H1 (cell line): ENCODE results near the gene ALDOC. TPM values are rescaled to one million over a fixed set of nuclear protein-coding genes. Genes with fewer than 3 reads are reported as not detected.

ENCODE experiments used
- CTCF ChIA-PET: fragments of 300-600 bp; sonication (Branson Sonifier 250); formaldehyde crosslinking; loops from one replicate; lab custom pipeline; 2021; ENCODE audit not compliant: partially characterized antibody; lab: Charles Lee
- POLR2A ChIA-PET: fragments of 300-600 bp; sonication (Branson Sonifier 250); formaldehyde crosslinking; loops from one replicate; lab custom pipeline; 2021; ENCODE audit warnings: inconsistent platforms; ENCODE audit not compliant: partially characterized antibody; lab: Charles Lee
- DNase-seq, 2 experiments: peaks; one replicate each; pipeline versions ENCODE4 v3.0.0 to v3.0.0-alpha.2; 2010 to 2022; ENCODE audit warnings: low spot score in 2 of 2, low read depth in 1 of 2, mixed read lengths in 1 of 2
- FAIRE-seq: peaks from 2 replicates; lab custom pipeline; 2011; peaks lifted over from hg19 to GRCh38; lab: Jason Lieb, UNC
- H2AFZ ChIP-seq: 2 replicates; pipeline ENCODE4 v1.8.1; 2012; ENCODE audit warnings: low read length, inconsistent platforms
- H2AK5ac ChIP-seq: 2 replicates; pipeline ENCODE4 v1.6.1; 2013; ENCODE audit warnings: low read depth, low read length
- H2BK120ac ChIP-seq: replicated peaks from 2 replicates; pipeline ENCODE3; 2013; ENCODE audit warnings: low read depth, low read length, inconsistent platforms
- H2BK12ac ChIP-seq: 2 replicates; pipeline ENCODE4 v1.6.1; 2013; ENCODE audit warnings: low read depth, low read length
- H2BK15ac ChIP-seq: 2 replicates; pipeline ENCODE4 v1.6.1; 2013; ENCODE audit warnings: low read length
- H2BK20ac ChIP-seq: 2 replicates; pipeline ENCODE4 v1.6.1; 2013; ENCODE audit warnings: low read length
- H2BK5ac ChIP-seq: 2 replicates; pipeline ENCODE4 v1.6.1; 2013; ENCODE audit warnings: low read depth, low read length
- H3K14ac ChIP-seq: 2 replicates; pipeline ENCODE4 v1.6.1; 2013; ENCODE audit warnings: inconsistent platforms; ENCODE audit not compliant: insufficient read length
- H3K18ac ChIP-seq: 2 replicates; pipeline ENCODE4 v1.6.1; 2013; ENCODE audit warnings: low read length; ENCODE audit errors: extremely low read depth
- H3K23ac ChIP-seq: 2 replicates; pipeline ENCODE4 v1.6.1; 2013; ENCODE audit warnings: inconsistent platforms; ENCODE audit not compliant: insufficient read length
- H3K23me2 ChIP-seq: 2 replicates; pipeline ENCODE4 v1.6.1; 2013; ENCODE audit warnings: low read depth, low read length
- H3K27ac ChIP-seq: 2 replicates; pipeline ENCODE4 v1.6.1; 2011; ENCODE audit warnings: low read depth, low read length, inconsistent platforms
- H3K27me3 ChIP-seq, 4 experiments: replicated peaks in 1 of 4; 1 replicate in 1 of 4; 2 replicates in 3 of 4; pipeline versions ENCODE4 v1.6.1 to v1.8.1; 2011 to 2013; ENCODE audit warnings: low read length in 3 of 4, mild to moderate bottlenecking in 3 of 4, inconsistent platforms in 2 of 4, mixed read lengths in 2 of 4, moderate library complexity in 1 of 4; ENCODE audit not compliant: control insufficient read depth in 3 of 4, insufficient read depth in 3 of 4; ENCODE audit errors: extremely low read depth in 1 of 4
- H3K36me3 ChIP-seq, 4 experiments: 2 replicates each; pipeline versions ENCODE4 v1.6.1 to v1.8.1; 2011 to 2013; ENCODE audit warnings: mild to moderate bottlenecking in 4 of 4, low read length in 3 of 4, moderate library complexity in 2 of 4, control low read depth in 1 of 4, inconsistent platforms in 1 of 4; ENCODE audit not compliant: insufficient read depth in 4 of 4, control insufficient read depth in 2 of 4
- H3K4ac ChIP-seq: replicated peaks from 2 replicates; pipeline ENCODE3; 2013; ENCODE audit warnings: low read length, low read depth, mixed read lengths, inconsistent platforms; ENCODE audit not compliant: insufficient read length
- H3K4me1 ChIP-seq, 4 experiments: replicated peaks in 1 of 4; 1 replicate in 1 of 4; 2 replicates in 3 of 4; pipeline versions ENCODE4 v1.6.1 to v1.8.1; 2011 to 2013; ENCODE audit warnings: low read length in 3 of 4, inconsistent platforms in 2 of 4, mixed read lengths in 1 of 4; ENCODE audit not compliant: insufficient read depth in 4 of 4, control insufficient read depth in 3 of 4
- H3K4me2 ChIP-seq, 2 experiments: 2 replicates each; pipeline versions ENCODE4 v1.6.1 to v1.8.1; 2011 to 2013; ENCODE audit warnings: low read depth in 2 of 2, low read length in 2 of 2, control low read depth in 1 of 2, inconsistent platforms in 1 of 2, mild to moderate bottlenecking in 1 of 2; ENCODE audit not compliant: insufficient read depth in 1 of 2
- H3K4me3 ChIP-seq, 4 experiments: fragments of 200-600, 300-600 bp in 1 of 4; sonication (generic), shearing (Covaris generic), sonication (Bioruptor Twin) in 1 of 4; 2 replicates each; pipeline versions ENCODE4 v1.5.1 to v1.8.1; 2011 to 2016; ENCODE audit warnings: low read length in 4 of 4, low read depth in 3 of 4, control low read depth in 2 of 4, inconsistent platforms in 2 of 4, mild to moderate bottlenecking in 2 of 4, mixed read lengths in 1 of 4, moderate library complexity in 1 of 4; ENCODE audit not compliant: insufficient read depth in 2 of 4; ENCODE audit errors: extremely low read depth in 1 of 4
- H3K56ac ChIP-seq: replicated peaks from 2 replicates; pipeline ENCODE3; 2013; ENCODE audit warnings: low read depth, mild to moderate bottlenecking, mixed read lengths, low read length, inconsistent platforms; ENCODE audit not compliant: insufficient read length
- H3K79me1 ChIP-seq: 2 replicates; pipeline ENCODE4 v1.6.1; 2013; ENCODE audit warnings: low read depth, low read length, control low read depth
- H3K79me2 ChIP-seq, 2 experiments: 2 replicates each; pipeline versions ENCODE4 v1.6.1 to v1.8.1; 2012 to 2013; ENCODE audit warnings: low read length in 2 of 2, mild to moderate bottlenecking in 2 of 2, inconsistent platforms in 1 of 2; ENCODE audit not compliant: insufficient read depth in 2 of 2, control insufficient read depth in 1 of 2
- H3K9ac ChIP-seq, 4 experiments: replicated peaks in 1 of 4; 1 replicate in 1 of 4; 2 replicates in 3 of 4; pipeline versions ENCODE4 v1.6.1 to v1.8.1; 2011 to 2013; ENCODE audit warnings: low read depth in 3 of 4, low read length in 3 of 4, control low read depth in 2 of 4, mild to moderate bottlenecking in 2 of 4, moderate library complexity in 2 of 4, inconsistent platforms in 1 of 4; ENCODE audit errors: extremely low read depth in 1 of 4
- H3K9me3 ChIP-seq, 2 experiments: 2 replicates each; pipeline versions ENCODE4 v1.6.1 to v1.8.1; 2012 to 2013; ENCODE audit warnings: mild to moderate bottlenecking in 2 of 2, moderate library complexity in 2 of 2, control low read depth in 1 of 2, inconsistent platforms in 1 of 2, low read depth in 1 of 2, low read length in 1 of 2, mixed read lengths in 1 of 2; ENCODE audit not compliant: insufficient read depth in 2 of 2
- H4K20me1 ChIP-seq, 2 experiments: replicated peaks in 1 of 2; 2 replicates each; pipeline versions ENCODE3 to v1.8.1; 2011 to 2013; ENCODE audit warnings: inconsistent platforms in 2 of 2, low read length in 2 of 2, mild to moderate bottlenecking in 1 of 2; ENCODE audit not compliant: insufficient read depth in 2 of 2, control insufficient read depth in 1 of 2
- H4K5ac ChIP-seq: 2 replicates; pipeline ENCODE4 v1.6.1; 2013; ENCODE audit warnings: low read length, low read depth, mixed read lengths, inconsistent platforms; ENCODE audit not compliant: insufficient read length
- H4K8ac ChIP-seq: 2 replicates; pipeline ENCODE4 v1.8.0; 2013; ENCODE audit warnings: mild to moderate bottlenecking, moderate library complexity, low read length, inconsistent platforms; ENCODE audit not compliant: insufficient read depth; ENCODE audit errors: extremely low read depth
- H4K91ac ChIP-seq: replicated peaks from 2 replicates; pipeline ENCODE3; 2013; ENCODE audit warnings: low read length, mixed read lengths, inconsistent platforms; ENCODE audit not compliant: insufficient read length
- BACH1 ChIP-seq: IDR thresholded peaks from 2 replicates; pipeline ENCODE4 v1.6.1; 2012; ENCODE audit warnings: low read length, improper control_type of control experiment
- CEBPB ChIP-seq: IDR thresholded peaks from 2 replicates; pipeline ENCODE4 v1.6.1; 2012; ENCODE audit warnings: low read depth, low read length
- CTBP2 ChIP-seq: IDR thresholded peaks from 2 replicates; pipeline ENCODE4 v1.7.0; 2011; ENCODE audit warnings: borderline replicate concordance, mild to moderate bottlenecking, moderate library complexity, mixed read lengths, low read length; ENCODE audit not compliant: insufficient read depth, insufficient read length
- FOSL1 ChIP-seq: IDR thresholded peaks from 2 replicates; pipeline ENCODE4 v1.6.1; 2011; ENCODE audit warnings: mild to moderate bottlenecking, low read depth, low read length, moderate library complexity; ENCODE audit not compliant: insufficient read depth
- HDAC2 ChIP-seq, 2 experiments: fragments of 300-600 bp in 1 of 2; sonication (generic) in 1 of 2; IDR thresholded peaks; 2 replicates each; pipeline ENCODE4 v1.6.1; 2011 to 2012; ENCODE audit warnings: low read depth in 2 of 2, low read length in 2 of 2, mild to moderate bottlenecking in 2 of 2, moderate library complexity in 2 of 2, borderline replicate concordance in 1 of 2, inconsistent platforms in 1 of 2
- NANOG ChIP-seq: IDR thresholded peaks from 2 replicates; pipeline ENCODE4 v1.6.1; 2011; ENCODE audit warnings: low read length, low read depth, mild to moderate bottlenecking, inconsistent platforms; ENCODE audit not compliant: insufficient read depth, poor library complexity, severe bottlenecking
- RFX5 ChIP-seq: IDR thresholded peaks from 2 replicates; pipeline ENCODE4 v1.6.1; 2011; ENCODE audit warnings: low read depth, low read length, improper control_type of control experiment, borderline replicate concordance
- RNF2 ChIP-seq: fragments of 200-900, 300-1000 bp; sonication (generic); IDR thresholded peaks from 2 replicates; pipeline ENCODE4 v1.7.1; 2016; ENCODE audit warnings: borderline replicate concordance, low read depth, mild to moderate bottlenecking, antibody characterized with exemption, low read length; ENCODE audit not compliant: poor library complexity, severe bottlenecking; ENCODE audit errors: missing control alignments
- SAP30 ChIP-seq: fragments of 300-600 bp; sonication (generic); IDR thresholded peaks from 2 replicates; pipeline ENCODE4 v1.7.1; 2012; ENCODE audit warnings: low read length, moderate library complexity, mild to moderate bottlenecking, inconsistent platforms; ENCODE audit not compliant: insufficient read depth, insufficient replicate concordance
- SP2 ChIP-seq: IDR thresholded peaks from 2 replicates; pipeline ENCODE4 v1.6.1; 2012; ENCODE audit warnings: mild to moderate bottlenecking, low read length, inconsistent platforms
- SUZ12 ChIP-seq: fragments of 200-600 bp; sonication (generic); IDR thresholded peaks from 2 replicates; pipeline ENCODE4 v1.6.1; 2012; ENCODE audit warnings: mild to moderate bottlenecking, inconsistent platforms, low read length, moderate library complexity, mixed read lengths
- TAF7 ChIP-seq: optimal IDR thresholded peaks from 2 replicates; pipeline ENCODE3; 2011; ENCODE audit warnings: low read depth, mild to moderate bottlenecking, inconsistent platforms, low read length, moderate library complexity, borderline replicate concordance
- WGBS, 2 experiments: shearing (Covaris generic) in 1 of 2; methylation state at CpG; one replicate each; pipeline versions ENCODE4 v1.1.6 to v1.1.7; 2013 to 2015; ENCODE audit warnings: low lambda C conversion rate in 2 of 2, mixed read lengths in 2 of 2, inconsistent platforms in 1 of 2, low coverage in 1 of 2, missing lambda C conversion rate in 1 of 2; ENCODE audit not compliant: insufficient replicate concordance in 2 of 2, insufficient coverage in 1 of 2, insufficient read length in 1 of 2; ENCODE audit errors: extremely low coverage in 1 of 2, missing lambda C conversion rate in 1 of 2; 5-methylcytosine and 5-hydroxymethylcytosine counted together
- polyA plus RNA-seq, 7 experiments: library from polyadenylated mRNA; depleted of rRNA in 3 of 7; stranded (reverse) in 5 of 7; unstranded in 2 of 7; fragments of >200 nt in 5 of 7; fragments of 200-250 nt in 2 of 7; gene quantifications; 1 replicate in 5 of 7; 2 replicates in 1 of 7; 4 replicates in 1 of 7; pipeline versions ENCODE4 v1.2.1 to v1.2.3, GENCODE V29; 2011 to 2013; ENCODE audit warnings: missing spikeins in 2 of 7, mixed read lengths in 2 of 7
- total RNA-seq: library from RNA; stranded (reverse); fragmentation: NEBNext Ultra II Directional; extraction: Animal tissue kit (Norgen Biotek cat#: 25700); gene quantifications from 2 replicates; pipeline ENCODE4 v1.2.1, GENCODE V29; 2021

The ALDOC gene
- total and polyA plus RNA-seq, 2 of the 8 experiments (the other 6 are each of a cell fraction or from before 2014, with no cell fraction given) = 51.6 to 103 TPM

GRCh38 chr17:28550858-28551257, 25.8 kb downstream of the ALDOC start:
- H2AK5ac ChIP-seq = no peak overlapping the region
- 86% methylated on average over 1 of the region's 1 CpG; no CpG with 5 or more reads in 1 of the 2 experiments for WGBS, 2 experiments
- H3K23me2 ChIP-seq = peaks cover 7% of the 10 kb centered on the region; the same call in 1 of the 2 replicates
- H3K4me3 ChIP-seq = no peak overlapping the region
- no peak overlapping the region for H3K9ac ChIP-seq
- no peak overlapping the region for H3K18ac ChIP-seq
- ChIA-PET POLR2A (interaction anchor here (0.6 to 3.9 kb wide), 6 partner anchors 9 to 63 kb away, joined by 3 to 23 read pairs (median 4); partner anchors contain the start of gene PIGS), CTCF (interaction anchor here (0.5 to 18.4 kb wide), 16 partner anchors 9 to 233 kb away, joined by 3 to 547 read pairs (median 7); partner anchors contain the start of genes ALDOC, FOXN1 and PIGS)
- H4K8ac ChIP-seq = no peak overlapping the region
- no peak overlapping the region for H3K4ac ChIP-seq
- no peak overlapping the region for H3K23ac ChIP-seq
- no peak overlapping the region for H2BK20ac ChIP-seq
- no peak overlapping the region for H3K14ac ChIP-seq
- no peaks in the 10 kb centered on the region; a peak in 1 of 7 replicates for H3K27me3 ChIP-seq
- peaks cover 7% of the 10 kb centered on the region for H3K79me1 ChIP-seq
- H3K56ac ChIP-seq = no peak overlapping the region
- H4K20me1 ChIP-seq = peaks cover 2 to 12% of the 10 kb centered on the region in 2 experiments
- H3K79me2 ChIP-seq = peaks cover 0 to 10% of the 10 kb centered on the region in 2 experiments; a peak in 1 of 4 replicates
- peak overlapping the region in 1 of 2 experiments; percentile 81; a peak in 2 of 4 replicates for H3K4me2 ChIP-seq
- no peak overlapping the region for H2BK12ac ChIP-seq
- H3K36me3 ChIP-seq = peaks cover 2 to 26% (median 7%) of the 10 kb centered on the region in 4 experiments; a peak in 5 of 8 replicates
- FAIRE-seq (no peak), DNase-seq (no peak)
- no peak overlapping the region for H3K27ac ChIP-seq
- no peak overlapping the region for H4K91ac ChIP-seq
- peaks cover 0 to 16% (median 3%) of the 10 kb centered on the region in 4 experiments; a peak in 4 of 7 replicates for H3K4me1 ChIP-seq
- no peak overlapping the region for H2BK5ac ChIP-seq
- H2AFZ ChIP-seq = no peak overlapping the region
- H2BK120ac ChIP-seq = no peak overlapping the region
- no peak overlapping the region for H4K5ac ChIP-seq
- H2BK15ac ChIP-seq = no peak overlapping the region
- H3K9me3 ChIP-seq = no peaks in the 10 kb centered on the region
- no peak for TF ChIP-seq FOSL1
- no peak for TF ChIP-seq SAP30
- TF ChIP-seq BACH1 = no peak
- TF ChIP-seq CEBPB = no peak
- no peak for TF ChIP-seq SP2
- TF ChIP-seq CTBP2 = no peak
- TF ChIP-seq TAF7 = no peak
- no peak for TF ChIP-seq RFX5
- TF ChIP-seq HDAC2 (IDR thresholded peaks at IDR 0.05; ENCODE audit: borderline replicate concordance in 1 of 2, low read depth in 2 of 2, low read length in 2 of 2) = no peak
- TF ChIP-seq RNF2 = no peak
- no peak for TF ChIP-seq SUZ12
- TF ChIP-seq NANOG = no peak
